ENCODE results near the gene KCNN3.
A peak's percentile ranks its signal among the peaks of the same experiment; 100 is the strongest.
"Not testable (repeated sequence)": the region's sequence is repeated elsewhere in the genome, so short reads cannot be mapped to it uniquely, and the experiment has no call there.

KCNN3 gene

DNA sequence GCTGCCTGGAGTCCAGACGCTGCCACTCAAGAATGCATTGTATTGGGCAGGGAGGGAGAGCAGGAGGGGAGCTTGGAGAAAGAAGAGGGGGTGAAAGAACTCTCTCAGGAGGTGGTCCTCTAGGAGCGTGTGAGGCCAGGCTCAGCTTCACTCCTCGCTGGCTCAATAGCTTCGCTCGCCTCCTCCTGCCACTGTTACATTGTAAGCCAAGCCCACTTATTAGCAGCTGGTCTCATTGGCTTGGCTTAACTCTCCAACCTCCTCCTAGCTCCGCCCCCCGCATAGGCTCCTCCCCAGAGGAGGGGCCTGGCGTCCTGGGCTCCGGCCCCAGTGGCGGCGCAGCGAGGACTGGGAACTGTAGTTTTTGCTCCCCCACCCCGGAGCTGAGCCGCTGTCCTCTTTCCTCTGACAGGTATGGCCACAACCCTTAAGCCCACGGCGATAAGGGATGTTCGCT is at the start of gene KCNN3:
TSS of gene KCNN3 (minus strand) at position 167 of the 457 bp plus-strand sequence. CDS start 317 bp downstream, outside the sequence.
- peak; percentile 82 for DNase-seq

DNA sequence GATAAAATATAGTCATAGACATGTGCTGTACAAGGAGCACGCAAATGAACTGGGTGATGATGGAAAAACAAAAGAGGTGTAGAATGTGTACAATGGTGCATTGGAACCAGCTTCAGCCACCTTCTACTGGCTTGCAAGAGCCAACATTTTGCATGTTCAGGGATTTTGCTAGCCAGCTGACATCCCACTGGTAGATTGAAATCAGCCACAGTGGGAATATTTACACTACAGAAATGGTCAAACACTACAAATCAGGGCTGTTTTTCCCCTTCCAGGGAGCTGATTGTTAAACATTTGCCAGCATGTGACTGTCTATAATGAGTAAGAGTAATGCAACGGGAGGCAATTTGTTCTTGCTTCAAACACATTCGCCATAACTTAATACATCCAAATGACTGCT is 43.2 kb upstream of the KCNN3 start:
- no peak for DNase-seq

- DNase-seq = no peak
These were observed 42.7 kb upstream of the KCNN3 start for GRCh38 chr1:154912755-154913154.

DNA sequence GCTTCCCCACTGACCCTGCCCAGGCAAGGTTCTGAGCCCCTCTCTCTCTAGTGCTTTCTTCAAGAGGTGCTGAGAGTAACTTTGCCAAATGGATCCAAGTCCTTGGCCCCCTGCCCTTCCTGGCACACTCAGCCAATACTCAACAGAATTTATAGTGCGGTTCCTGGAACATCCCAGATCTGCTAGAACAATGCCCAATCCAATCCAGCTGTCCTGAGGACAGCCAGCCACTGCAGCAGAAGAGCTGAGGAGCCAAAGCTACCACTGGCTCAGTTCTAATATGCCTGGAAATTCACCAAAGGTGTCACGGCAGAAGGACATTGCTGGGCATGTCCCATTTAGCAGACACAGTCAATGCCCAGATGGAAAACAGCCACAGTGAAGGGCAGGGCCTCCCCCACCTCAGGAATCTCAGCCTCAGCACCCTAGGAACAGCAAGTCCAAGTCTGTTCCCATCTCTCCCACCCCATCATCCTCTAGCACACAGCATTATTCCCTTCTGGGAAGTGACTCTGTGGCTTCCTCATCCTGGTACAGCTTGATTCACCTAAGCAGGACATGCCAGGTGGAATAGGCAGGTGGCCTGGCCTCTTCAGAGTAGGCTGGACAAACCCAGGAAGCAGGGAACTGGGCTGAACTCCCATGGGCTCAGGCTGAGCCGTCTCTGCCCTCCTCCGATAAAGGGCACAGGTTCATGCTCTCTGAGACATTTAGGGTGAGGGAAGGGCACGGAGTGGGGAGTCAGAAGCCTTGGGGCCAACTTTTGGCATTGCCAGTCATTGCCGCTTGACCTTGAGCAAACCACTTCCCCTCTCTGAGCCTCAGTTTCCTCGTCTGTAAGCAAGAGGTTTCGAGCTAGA is 41.8 kb upstream of the KCNN3 start:
- DNase-seq = no peak

- DNase-seq = no peak
These were observed 40.8 kb upstream of the KCNN3 start for GRCh38 chr1:154910851-154911250.

- DNase-seq = no peak
These were observed 38.9 kb upstream of the KCNN3 start for GRCh38 chr1:154908937-154909336.

DNA sequence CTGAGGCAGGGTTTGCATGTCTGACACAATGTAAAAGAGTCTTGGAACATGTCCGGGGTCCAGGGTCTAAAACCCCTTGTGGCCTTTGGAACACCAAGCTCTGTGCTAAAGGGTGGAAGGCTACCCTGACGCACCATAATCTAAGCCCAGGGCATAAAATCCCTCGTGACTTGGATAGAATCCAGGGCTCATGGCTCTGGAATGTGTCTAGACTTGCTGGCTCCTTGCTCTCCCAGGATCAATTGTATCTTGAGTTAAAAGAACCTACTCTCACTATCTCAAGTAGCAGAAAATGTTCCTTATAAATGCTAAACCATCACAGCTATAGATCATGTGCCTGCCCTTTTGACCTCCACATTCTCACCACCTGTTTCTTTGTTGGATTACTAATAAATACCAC is 38.0 kb upstream of the KCNN3 start:
- not testable (repeated sequence) for DNase-seq

GRCh38 chr1:154906621-154907081 is 36.6 kb upstream of the KCNN3 start:
- no peak for DNase-seq

DNA sequence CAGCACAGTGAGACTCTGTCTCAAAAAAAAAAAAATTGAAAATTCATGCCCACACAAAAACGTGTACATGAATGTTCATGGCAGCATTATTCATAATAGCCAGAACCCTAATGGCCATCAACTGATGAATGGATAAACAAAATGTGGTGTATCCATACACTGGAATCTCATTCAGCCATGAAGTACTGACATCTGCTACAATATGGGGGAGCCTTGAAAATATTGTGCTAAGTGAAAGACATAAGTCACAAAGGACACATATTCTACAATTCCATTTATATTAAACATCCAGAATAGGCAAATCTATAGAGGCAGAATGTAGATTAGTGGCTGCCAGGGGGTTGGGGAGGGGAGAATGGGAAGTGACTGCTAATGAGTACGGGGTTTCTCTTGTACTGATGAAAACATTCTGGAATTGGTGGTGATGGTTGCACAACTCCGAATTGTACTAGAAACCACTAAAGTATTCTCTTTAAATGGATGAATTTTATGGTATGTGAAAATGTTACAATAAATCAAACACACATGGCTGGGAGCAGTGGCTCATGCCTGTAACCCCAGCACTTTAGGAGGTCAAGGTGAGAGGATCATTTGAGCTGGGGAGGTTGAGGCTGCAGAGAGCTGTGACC is 33.0 kb upstream of the KCNN3 start:
- DNase-seq = no peak

DNA sequence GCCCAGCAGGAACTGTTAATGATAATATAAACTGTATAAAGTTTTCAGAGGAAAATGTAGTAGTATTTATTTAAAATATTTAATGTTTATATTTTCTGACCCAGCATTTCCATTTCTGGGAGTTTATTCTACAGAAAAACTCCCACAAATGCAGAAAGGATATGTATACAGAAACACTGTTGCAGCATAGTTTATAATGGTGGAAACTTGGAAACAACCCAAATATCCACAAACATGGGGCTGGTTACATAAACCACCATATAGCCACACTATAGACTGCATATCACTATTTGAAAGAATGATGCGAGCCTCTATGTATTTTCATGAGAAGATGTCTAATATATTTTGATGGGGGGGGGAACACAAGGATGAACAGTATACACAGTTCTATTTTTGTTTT is 31.5 kb upstream of the KCNN3 start:
- no peak for DNase-seq

DNA sequence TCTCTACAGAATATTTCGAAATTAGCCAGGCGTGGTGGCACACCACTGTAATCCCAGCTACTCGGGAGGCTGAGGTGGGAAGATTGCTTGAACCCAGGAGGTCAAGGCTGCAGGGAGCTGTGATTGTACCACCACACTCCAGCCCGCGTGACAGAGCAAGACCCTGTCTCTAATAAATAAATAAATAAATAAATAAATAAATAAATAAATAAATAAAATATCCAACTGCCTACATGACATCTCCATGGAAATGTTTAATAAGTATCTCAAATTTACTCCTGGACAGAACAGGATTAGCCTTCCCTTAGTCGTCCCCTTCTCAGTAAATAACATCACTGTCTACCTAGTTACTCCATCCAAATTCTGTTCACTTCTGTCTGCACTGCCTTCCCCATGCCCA is 29.0 kb upstream of the KCNN3 start:
- DNase-seq = no peak

- no peak for DNase-seq
These were observed 26.7 kb upstream of the KCNN3 start for GRCh38 chr1:154896771-154897286.

GRCh38 chr1:154895798-154896197 is 25.7 kb upstream of the KCNN3 start:
- DNase-seq = no peak

- no peak for DNase-seq
These were observed 21.4 kb upstream of the KCNN3 start for GRCh38 chr1:154891452-154891851.

DNA sequence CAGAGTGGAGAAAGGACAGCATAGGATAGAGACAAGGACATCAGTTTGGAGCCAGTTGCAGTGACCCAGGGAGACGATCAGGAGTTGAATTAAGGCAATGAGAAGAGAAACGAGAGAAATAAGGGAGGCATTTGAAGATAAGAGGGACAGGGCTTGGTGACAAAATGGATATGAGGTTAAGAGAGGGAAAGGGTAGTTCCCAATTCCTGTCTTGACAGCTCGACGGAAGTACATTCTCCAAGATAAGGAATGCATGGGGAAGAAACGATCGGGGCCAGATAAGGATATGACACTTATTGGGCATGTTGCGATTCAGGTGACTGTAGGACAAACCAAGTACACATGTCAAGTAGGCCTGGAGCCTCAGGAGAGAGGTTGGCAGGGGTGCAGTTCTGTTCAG is 18.7 kb upstream of the KCNN3 start:
- no peak for DNase-seq

DNA sequence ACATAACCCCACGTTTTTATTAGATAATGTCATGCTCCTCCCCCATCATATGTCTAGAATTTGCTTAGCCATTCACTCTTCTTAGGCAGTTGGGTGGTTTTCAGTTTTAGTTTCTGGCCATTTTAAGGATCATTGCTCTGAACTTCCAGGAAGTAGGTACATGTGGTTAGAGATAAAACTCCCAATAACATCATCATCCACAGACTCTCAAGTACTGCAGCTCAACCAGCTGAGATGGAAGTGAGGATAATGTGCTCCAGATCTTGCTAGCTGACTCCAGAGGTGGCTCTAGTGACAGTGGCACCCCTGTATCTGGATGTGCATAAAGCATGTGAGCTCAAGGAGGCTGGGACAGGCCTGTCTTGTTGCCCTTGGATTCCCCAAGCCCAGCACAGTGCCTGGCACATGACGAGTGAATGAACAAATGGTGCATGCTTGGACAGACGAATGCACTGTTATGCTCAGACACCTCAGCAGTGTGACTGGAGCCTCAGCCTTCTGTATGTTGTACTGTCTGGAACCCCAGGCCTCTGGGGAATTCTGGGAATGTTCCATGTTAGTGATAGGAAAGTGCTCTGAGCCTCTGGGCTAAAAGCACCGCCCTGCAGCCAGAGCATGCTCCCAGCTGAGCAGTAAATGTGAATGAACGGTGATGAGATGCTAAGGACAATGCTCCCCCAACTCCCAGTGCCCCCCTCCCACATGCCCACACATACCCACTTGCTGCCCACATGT is 16.4 kb upstream of the KCNN3 start:
- DNase-seq = no peak

DNA sequence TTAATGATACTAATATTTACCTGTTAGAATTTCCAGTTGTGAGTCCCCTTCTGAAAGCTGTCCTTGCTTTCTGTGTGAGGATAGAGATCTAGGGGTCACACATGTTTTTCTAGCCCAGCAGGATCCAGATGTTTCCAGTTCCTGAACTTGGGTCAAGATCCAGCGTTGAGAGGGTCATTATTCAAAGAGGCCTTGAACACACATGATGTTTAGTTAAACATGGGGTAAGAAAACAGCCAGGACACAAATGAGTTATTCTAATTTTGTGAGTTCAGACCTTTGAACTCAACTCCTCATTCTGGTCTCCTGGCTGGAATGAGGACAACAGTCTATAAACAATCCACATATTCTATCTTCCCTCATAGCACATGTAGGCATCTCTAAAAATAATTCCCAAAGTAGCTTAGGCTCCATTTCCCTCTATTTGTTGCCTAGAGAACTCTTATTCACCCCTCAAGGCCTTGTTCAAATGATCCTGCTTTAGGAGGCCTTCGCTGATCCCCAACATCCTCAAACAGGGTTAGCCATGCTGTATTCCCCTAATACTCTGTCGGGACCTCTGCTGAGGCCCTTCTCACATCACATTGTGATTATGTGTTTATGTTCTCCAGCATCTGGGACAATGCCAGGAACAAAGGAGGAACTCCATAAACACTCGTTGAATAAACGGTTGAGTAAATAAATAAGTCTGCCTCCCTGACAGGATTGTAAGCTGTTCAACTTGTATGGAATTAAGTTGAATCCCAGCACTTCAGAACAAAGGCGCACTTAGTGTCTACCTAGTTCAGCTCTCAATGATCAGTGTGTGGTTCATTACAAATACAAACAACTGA is 15.0 kb upstream of the KCNN3 start:
- DNase-seq = no peak

DNA sequence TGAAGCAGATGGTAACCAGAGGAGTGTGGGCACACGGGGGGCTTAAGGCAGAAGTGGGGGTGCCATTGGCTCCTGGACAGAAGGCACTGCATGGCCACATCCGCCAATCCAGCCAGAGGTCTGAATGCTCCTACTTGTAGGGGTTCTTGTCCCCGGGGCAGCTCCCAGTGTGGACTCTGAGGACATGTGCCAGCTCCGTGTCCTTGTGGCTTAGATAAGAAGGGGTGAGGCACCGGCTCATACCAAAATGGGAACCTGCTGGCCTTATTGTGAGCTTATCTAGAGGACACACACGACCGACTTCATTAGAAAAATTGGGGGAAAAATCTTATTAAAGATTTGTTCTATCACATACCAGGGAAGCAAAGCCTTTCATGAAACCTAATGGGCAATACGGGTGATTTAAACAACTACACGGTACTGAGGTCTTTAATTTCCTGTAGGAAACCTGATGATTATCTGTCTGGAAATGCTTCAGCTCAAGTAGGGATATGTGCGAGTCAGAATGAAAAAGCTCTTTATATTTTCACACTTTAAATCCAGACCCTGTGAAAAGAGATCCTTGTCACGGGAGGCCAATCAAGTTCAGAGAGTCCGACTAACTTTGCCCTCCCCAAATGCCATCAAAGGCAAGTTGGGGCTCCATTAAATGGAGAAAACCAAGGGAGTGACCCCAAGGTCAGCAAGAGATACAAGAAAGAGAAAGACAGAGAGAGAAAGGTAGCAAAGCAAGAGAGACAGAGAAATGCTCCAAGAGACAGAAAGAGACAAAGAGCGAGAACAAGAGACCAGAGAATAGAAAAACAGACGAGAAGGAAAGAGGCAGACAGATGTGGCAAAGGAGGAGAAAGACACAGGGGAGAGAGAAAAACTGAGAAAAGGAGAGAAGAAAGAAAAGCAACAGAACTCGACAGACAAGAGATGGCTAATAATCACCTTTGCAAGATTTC is 14.1 kb upstream of the KCNN3 start:
- no peak for DNase-seq

- no peak for DNase-seq
These were observed 11.9 kb upstream of the KCNN3 start for GRCh38 chr1:154881820-154882535.

- DNase-seq = no peak
These were observed 10.6 kb upstream of the KCNN3 start for GRCh38 chr1:154880671-154881070.

- no peak for DNase-seq
These were observed 8.9 kb upstream of the KCNN3 start for GRCh38 chr1:154879038-154879421.

All from stimulated activated CD4-positive, alpha-beta T cell treated with anti-CD3 and anti-CD28 coated beads, Interleukin-4, amount 100 ng/mL, for 1 hour (primary cell).